Trophoblast cell (in vitro differentiated cells and primary cell): ENCODE data around the gene SMYD3.

ENCODE experiments used
- DNase-seq, 2 donors: peaks; one replicate each; pipeline ENCODE4 v3.0.0-alpha.2; 2016
- H2AFZ ChIP-seq: 2 replicates; pipeline ENCODE4 v1.6.1; 2013; ENCODE audit warnings: low read length, moderate library complexity, mild to moderate bottlenecking; ENCODE audit not compliant: insufficient read depth, poor library complexity
- H2AK5ac ChIP-seq: 2 replicates; pipeline ENCODE4 v1.6.1; 2013; ENCODE audit warnings: mild to moderate bottlenecking, low read length
- H2BK120ac ChIP-seq: 2 replicates; pipeline ENCODE4 v1.6.1; 2013; ENCODE audit warnings: low read length, mild to moderate bottlenecking, moderate library complexity; ENCODE audit not compliant: insufficient read depth, poor library complexity
- H2BK12ac ChIP-seq: 2 replicates; pipeline ENCODE4 v1.6.1; 2013; ENCODE audit warnings: mild to moderate bottlenecking, low read length, moderate library complexity
- H2BK5ac ChIP-seq: 2 replicates; pipeline ENCODE4 v1.6.1; 2013; ENCODE audit warnings: low read length, low read depth, moderate library complexity, mild to moderate bottlenecking; ENCODE audit not compliant: poor library complexity
- H3K14ac ChIP-seq: 2 replicates; pipeline ENCODE4 v1.6.1; 2013; ENCODE audit warnings: mild to moderate bottlenecking, low read length
- H3K18ac ChIP-seq: 2 replicates; pipeline ENCODE4 v1.6.1; 2013; ENCODE audit warnings: mild to moderate bottlenecking, low read length
- H3K23ac ChIP-seq: 2 replicates; pipeline ENCODE4 v1.6.1; 2013; ENCODE audit warnings: low read length
- H3K27ac ChIP-seq: 2 replicates; pipeline ENCODE4 v1.5.1; 2013; ENCODE audit warnings: low read depth, mild to moderate bottlenecking, inconsistent platforms, low read length, moderate library complexity
- H3K27me3 ChIP-seq: 2 replicates; pipeline ENCODE4 v1.6.1; 2013; ENCODE audit warnings: inconsistent platforms, mild to moderate bottlenecking, low read length, moderate library complexity; ENCODE audit not compliant: insufficient read depth
- H3K36me3 ChIP-seq, 2 experiments: 1 replicate in 1 of 2; 2 replicates in 1 of 2; pipeline ENCODE4 v1.6.1; 2013; ENCODE audit warnings: low read length in 2 of 2, mild to moderate bottlenecking in 2 of 2, moderate library complexity in 1 of 2; ENCODE audit not compliant: insufficient read depth in 2 of 2, control insufficient read depth in 1 of 2
- H3K4ac ChIP-seq: 2 replicates; pipeline ENCODE4 v1.6.1; 2013; ENCODE audit warnings: low read depth, mild to moderate bottlenecking, low read length, moderate library complexity
- H3K4me1 ChIP-seq, 2 experiments: 1 replicate in 1 of 2; 2 replicates in 1 of 2; pipeline ENCODE4 v1.6.1; 2013; ENCODE audit warnings: low read length in 2 of 2, mild to moderate bottlenecking in 2 of 2, moderate library complexity in 1 of 2; ENCODE audit not compliant: insufficient read depth in 2 of 2, control insufficient read depth in 1 of 2
- H3K4me2 ChIP-seq: 2 replicates; pipeline ENCODE4 v1.6.1; 2013; ENCODE audit warnings: inconsistent platforms, mild to moderate bottlenecking, low read length, moderate library complexity
- H3K4me3 ChIP-seq: 2 replicates; pipeline ENCODE4 v1.5.1; 2013; ENCODE audit warnings: mild to moderate bottlenecking, low read depth, low read length, inconsistent platforms
- H3K79me1 ChIP-seq: one replicate; pipeline ENCODE4 v1.6.1; 2013; ENCODE audit warnings: low read length
- H3K79me2 ChIP-seq: 2 replicates; pipeline ENCODE4 v1.6.1; 2013; ENCODE audit warnings: low read length, mild to moderate bottlenecking; ENCODE audit not compliant: control insufficient read depth, insufficient read depth, poor library complexity
- H3K9ac ChIP-seq: 2 replicates; pipeline ENCODE4 v1.6.1; 2013; ENCODE audit warnings: mild to moderate bottlenecking, low read length
- H3K9me3 ChIP-seq: 2 replicates; pipeline ENCODE4 v1.6.1; 2013; ENCODE audit warnings: low read depth, mild to moderate bottlenecking, control low read depth, inconsistent platforms, low read length; ENCODE audit not compliant: insufficient read depth
- H4K12ac ChIP-seq: 2 replicates; pipeline ENCODE4 v1.6.1; 2013; ENCODE audit warnings: low read depth, mild to moderate bottlenecking, low read length, moderate library complexity
- H4K8ac ChIP-seq: 2 replicates; pipeline ENCODE4 v1.6.1; 2013; ENCODE audit warnings: low read depth, mild to moderate bottlenecking, low read length, moderate library complexity
- H4K91ac ChIP-seq: one replicate; pipeline ENCODE4 v1.6.1; 2013; ENCODE audit warnings: low read depth, mild to moderate bottlenecking, low read length, moderate library complexity
- WGBS: extraction: QIAGEN DNeasy Blood & Tissue Kit; methylation state at CpG from one replicate; pipeline ENCODE4 v1.1.7; 2013; ENCODE audit warnings: missing lambda C conversion rate; ENCODE audit not compliant: insufficient read length, insufficient coverage; ENCODE audit errors: extremely low coverage; 5-methylcytosine and 5-hydroxymethylcytosine counted together

The SMYD3 gene

GRCh38 chr1:246492611-246493245 lies 14.4 kb downstream of the SMYD3 start:
- no peak overlapping the region for H3K4me3 ChIP-seq
- H3K79me2 ChIP-seq, result no peaks in the 10 kb centered on the region
- peak overlapping the region; percentile 41 for H3K4me2 ChIP-seq
- no peaks in the 10 kb centered on the region for H3K9me3 ChIP-seq
- no peak overlapping the region for H3K23ac ChIP-seq
- H3K14ac ChIP-seq, result no peak overlapping the region
- no peak overlapping the region for H3K4ac ChIP-seq
- no peak overlapping the region for H3K27ac ChIP-seq
- no peak overlapping the region for H2BK5ac ChIP-seq
- peak overlapping the region; percentile 45 for H2BK12ac ChIP-seq
- no peaks in the 10 kb centered on the region for H3K36me3 ChIP-seq
- H2AK5ac ChIP-seq, result no peak overlapping the region
- H4K91ac ChIP-seq, result no peak overlapping the region
- H3K27me3 ChIP-seq, result no peaks in the 10 kb centered on the region
- no peak overlapping the region for H4K12ac ChIP-seq
- H2AFZ ChIP-seq, result no peak overlapping the region
- H3K79me1 ChIP-seq, result peaks cover 6% of the 10 kb centered on the region
- H3K9ac ChIP-seq, result no peak overlapping the region
- no peak overlapping the region for H2BK120ac ChIP-seq
- H3K18ac ChIP-seq, result no peak overlapping the region
- peak; percentile 29 to 79 for DNase-seq
- peaks cover 6 to 8% of the 10 kb centered on the region in 2 experiments for H3K4me1 ChIP-seq
- WGBS, result no CpG with 5 or more reads among the region's 3 CpGs
- no peak overlapping the region for H4K8ac ChIP-seq

GRCh38 chr1:246491551-246492053 lies 15.5 kb downstream of the SMYD3 start:
- H3K4me1 ChIP-seq, result peaks cover 6 to 8% of the 10 kb centered on the region in 2 experiments
- no peak overlapping the region for H2BK5ac ChIP-seq
- peak overlapping the region; percentile 55 for H4K91ac ChIP-seq
- H3K79me1 ChIP-seq, result peaks cover 6% of the 10 kb centered on the region
- no peak overlapping the region for H3K27ac ChIP-seq
- no peak overlapping the region for H3K18ac ChIP-seq
- no peak overlapping the region for H3K23ac ChIP-seq
- peak overlapping the region; percentile 2 for H2AK5ac ChIP-seq
- no peak overlapping the region for H3K4me2 ChIP-seq
- H3K14ac ChIP-seq, result peak overlapping the region; percentile 9
- H3K4me3 ChIP-seq, result no peak overlapping the region
- no peaks in the 10 kb centered on the region for H3K79me2 ChIP-seq
- H2BK120ac ChIP-seq, result no peak overlapping the region
- no peaks in the 10 kb centered on the region for H3K9me3 ChIP-seq
- H2BK12ac ChIP-seq, result peak overlapping the region; percentile 30
- H3K36me3 ChIP-seq, result no peaks in the 10 kb centered on the region
- no peak overlapping the region for H3K4ac ChIP-seq
- H3K27me3 ChIP-seq, result no peaks in the 10 kb centered on the region
- no CpG with 5 or more reads among the region's 7 CpGs for WGBS
- peak; percentile 11 to 55 for DNase-seq
- no peak overlapping the region for H2AFZ ChIP-seq
- no peak overlapping the region for H4K8ac ChIP-seq
- no peak overlapping the region for H4K12ac ChIP-seq
- no peak overlapping the region for H3K9ac ChIP-seq

- Histone ChIP-seq H3K14ac (no peak overlapping the region), H2BK12ac (no peak overlapping the region), H4K8ac (no peak overlapping the region), H4K12ac (no peak overlapping the region), H2AK5ac (no peak overlapping the region), H2BK5ac (no peak overlapping the region), H3K4me1 (peaks cover 6 to 8% of the 10 kb centered on the region in 2 experiments), H3K9ac (no peak overlapping the region), H3K27me3 (no peaks in the 10 kb centered on the region), H3K27ac (no peak overlapping the region), H4K91ac (no peak overlapping the region), H2BK120ac (no peak overlapping the region), H3K4me2 (no peak overlapping the region), H3K4me3 (no peak overlapping the region), H3K18ac (no peak overlapping the region), H3K36me3 (no peaks in the 10 kb centered on the region), H3K9me3 (no peaks in the 10 kb centered on the region), H2AFZ (no peak overlapping the region), H3K4ac (no peak overlapping the region), H3K79me2 (no peaks in the 10 kb centered on the region), H3K23ac (no peak overlapping the region), H3K79me1 (peaks cover 6% of the 10 kb centered on the region)
- DNase-seq, result no peak
- WGBS, result no CpG with 5 or more reads among the region's 6 CpGs
Measured at GRCh38 chr1:246488674-246489073, 18.4 kb downstream of the SMYD3 start.

- H3K4me2 ChIP-seq, result no peak overlapping the region
- H3K4me3 ChIP-seq, result no peak overlapping the region
- H2BK5ac ChIP-seq, result no peak overlapping the region
- H3K9ac ChIP-seq, result no peak overlapping the region
- no peak overlapping the region for H4K91ac ChIP-seq
- no peak overlapping the region for H3K27ac ChIP-seq
- no peak overlapping the region for H2AK5ac ChIP-seq
- no peaks in the 10 kb centered on the region for H3K79me1 ChIP-seq
- no peaks in the 10 kb centered on the region for H3K79me2 ChIP-seq
- no peak overlapping the region for H2AFZ ChIP-seq
- H3K36me3 ChIP-seq, result no peaks in the 10 kb centered on the region
- H3K14ac ChIP-seq, result no peak overlapping the region
- no peaks in the 10 kb centered on the region for H3K9me3 ChIP-seq
- H3K4ac ChIP-seq, result no peak overlapping the region
- no peak overlapping the region for H4K8ac ChIP-seq
- no peak overlapping the region for H3K18ac ChIP-seq
- no peaks in the 10 kb centered on the region for H3K27me3 ChIP-seq
- no peak for DNase-seq
- no peak overlapping the region for H2BK12ac ChIP-seq
- H3K23ac ChIP-seq, result no peak overlapping the region
- H4K12ac ChIP-seq, result no peak overlapping the region
- H3K4me1 ChIP-seq, result no peaks in the 10 kb centered on the region
- no peak overlapping the region for H2BK120ac ChIP-seq
Measured at GRCh38 chr1:246483569-246483933, 23.5 kb downstream of the SMYD3 start.
